Right hindlimb (tissue), 1 donor: Measurements from ENCODE around the gene TOP3A.
"Not testable (repeated sequence)": the region's sequence is repeated elsewhere in the genome, so short reads cannot be mapped to it uniquely, and the experiment has no call there.

Source experiments
- DNase-seq: peaks from one replicate; pipeline ENCODE4 v3.0.0-alpha.2; 2018

Gene TOP3A, protein sequence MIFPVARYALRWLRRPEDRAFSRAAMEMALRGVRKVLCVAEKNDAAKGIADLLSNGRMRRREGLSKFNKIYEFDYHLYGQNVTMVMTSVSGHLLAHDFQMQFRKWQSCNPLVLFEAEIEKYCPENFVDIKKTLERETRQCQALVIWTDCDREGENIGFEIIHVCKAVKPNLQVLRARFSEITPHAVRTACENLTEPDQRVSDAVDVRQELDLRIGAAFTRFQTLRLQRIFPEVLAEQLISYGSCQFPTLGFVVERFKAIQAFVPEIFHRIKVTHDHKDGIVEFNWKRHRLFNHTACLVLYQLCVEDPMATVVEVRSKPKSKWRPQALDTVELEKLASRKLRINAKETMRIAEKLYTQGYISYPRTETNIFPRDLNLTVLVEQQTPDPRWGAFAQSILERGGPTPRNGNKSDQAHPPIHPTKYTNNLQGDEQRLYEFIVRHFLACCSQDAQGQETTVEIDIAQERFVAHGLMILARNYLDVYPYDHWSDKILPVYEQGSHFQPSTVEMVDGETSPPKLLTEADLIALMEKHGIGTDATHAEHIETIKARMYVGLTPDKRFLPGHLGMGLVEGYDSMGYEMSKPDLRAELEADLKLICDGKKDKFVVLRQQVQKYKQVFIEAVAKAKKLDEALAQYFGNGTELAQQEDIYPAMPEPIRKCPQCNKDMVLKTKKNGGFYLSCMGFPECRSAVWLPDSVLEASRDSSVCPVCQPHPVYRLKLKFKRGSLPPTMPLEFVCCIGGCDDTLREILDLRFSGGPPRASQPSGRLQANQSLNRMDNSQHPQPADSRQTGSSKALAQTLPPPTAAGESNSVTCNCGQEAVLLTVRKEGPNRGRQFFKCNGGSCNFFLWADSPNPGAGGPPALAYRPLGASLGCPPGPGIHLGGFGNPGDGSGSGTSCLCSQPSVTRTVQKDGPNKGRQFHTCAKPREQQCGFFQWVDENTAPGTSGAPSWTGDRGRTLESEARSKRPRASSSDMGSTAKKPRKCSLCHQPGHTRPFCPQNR

DNA sequence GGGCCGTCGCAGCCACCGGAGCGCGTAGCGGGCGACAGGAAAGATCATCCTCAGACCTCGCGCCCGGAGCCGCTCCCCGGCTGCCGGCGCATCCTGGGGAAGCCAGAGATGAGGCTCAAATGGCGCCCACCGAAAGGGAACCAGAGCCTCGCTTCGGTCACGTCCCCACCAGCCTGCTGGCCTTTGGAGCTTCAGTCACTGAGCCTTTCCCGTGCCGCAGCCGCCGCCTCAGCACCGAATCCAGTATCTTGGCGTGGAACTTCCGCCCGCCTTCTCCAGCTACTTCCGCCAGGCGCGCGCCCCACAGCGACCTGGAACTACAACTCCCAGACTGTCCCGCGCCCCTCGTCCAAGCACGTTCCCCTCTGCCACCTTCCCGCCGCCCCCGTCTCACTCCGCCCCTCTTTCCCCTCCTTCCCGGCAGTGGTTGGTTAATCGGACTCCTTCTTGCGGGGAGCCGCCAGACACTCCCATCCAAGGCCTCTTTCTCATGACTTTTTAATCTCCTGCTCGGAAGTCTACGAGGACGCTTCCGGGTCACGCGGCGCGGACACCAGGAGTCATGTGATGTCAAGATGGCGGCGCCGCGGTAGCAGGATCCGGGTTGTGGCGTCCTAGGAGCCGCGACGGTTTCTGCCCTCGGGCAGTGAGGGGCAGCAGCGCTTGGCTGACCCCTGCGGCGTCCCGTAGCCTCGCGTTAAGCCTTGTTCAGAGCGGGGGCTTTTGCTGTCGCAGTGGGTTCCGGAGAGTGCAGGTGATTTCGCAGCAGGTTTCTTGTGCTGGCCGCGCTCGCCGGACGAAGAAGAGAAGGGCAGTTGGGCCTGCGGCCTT is at the start of gene TOP3A, which contains the start of gene SMCR8:
TOP3A (minus strand) TSS at position 264 of the 831 bp plus-strand sequence; CDS start at position 48, 216 bp downstream.
SMCR8 (plus strand) TSS at position 563 of the 831 bp plus-strand sequence. CDS start 497 bp downstream, outside the sequence.
- DNase-seq, result peak; percentile 100

DNA sequence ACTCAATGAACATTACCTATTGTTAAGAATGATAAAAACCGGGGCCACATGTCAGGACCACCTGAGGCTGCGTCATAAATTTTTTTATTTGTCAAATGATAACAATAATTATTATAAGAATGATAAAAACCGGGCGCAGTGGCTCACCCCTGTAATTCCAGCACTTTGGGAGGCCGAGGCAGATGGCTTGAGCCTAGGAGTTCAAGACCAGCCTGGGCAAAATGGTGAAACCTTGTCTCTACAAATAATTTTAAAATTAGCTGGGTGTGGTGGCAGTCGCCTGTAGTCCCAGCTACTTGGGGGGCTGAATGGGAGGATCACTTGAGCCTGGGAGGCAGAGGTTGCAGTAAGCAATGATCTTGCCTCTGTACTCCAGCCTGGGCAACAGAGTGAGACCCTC is 49.4 kb upstream of the TOP3A start:
- DNase-seq, result no peak

DNA sequence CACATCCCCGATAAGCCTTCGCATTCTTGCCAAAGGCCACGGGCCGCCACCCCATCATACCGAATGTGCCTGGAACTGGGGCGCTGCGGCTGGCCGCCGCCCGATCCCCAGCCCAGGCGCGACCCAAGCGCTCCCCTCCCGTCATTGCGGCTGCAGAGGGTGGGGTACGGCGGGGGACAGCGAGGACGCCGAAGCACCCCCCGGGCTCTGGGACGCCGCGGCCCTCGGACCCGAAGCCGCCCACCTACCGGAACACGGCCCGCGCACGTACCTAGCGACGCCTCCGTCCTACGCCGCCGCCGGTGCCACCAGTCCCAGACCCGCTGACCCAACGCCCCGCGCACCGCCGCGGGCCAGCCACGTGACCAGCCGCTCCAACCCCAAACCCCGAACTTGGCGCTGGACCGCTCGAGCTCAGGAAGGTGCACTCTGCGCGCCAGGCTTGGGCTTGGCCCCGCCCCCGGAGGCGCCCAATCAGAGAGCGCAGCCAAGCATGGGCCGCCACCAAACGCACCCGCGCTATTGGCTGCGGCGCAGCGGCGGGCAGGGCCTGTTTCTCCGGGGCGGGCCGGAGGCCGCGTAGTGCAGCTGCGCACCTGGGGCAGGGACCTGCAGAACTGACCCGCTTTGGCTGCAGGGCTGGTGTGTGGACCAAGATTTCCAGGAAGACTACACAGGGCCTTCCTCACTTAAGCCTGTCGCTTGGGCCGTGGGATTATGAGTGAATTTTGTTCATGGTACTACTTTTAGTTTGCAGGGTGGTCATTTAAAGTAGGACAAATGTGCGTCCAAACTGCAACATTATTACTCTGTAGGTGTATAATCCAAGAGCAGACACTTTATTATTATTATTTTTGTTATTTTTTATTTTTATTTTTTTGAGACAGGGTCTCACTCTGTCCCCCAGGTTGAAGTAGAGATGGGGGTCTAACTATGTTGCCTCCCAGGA is 48.6 kb upstream of the TOP3A start, which contains the start of gene SHMT1:
SHMT1 (minus strand) TSS at position 450 of the 949 bp plus-strand sequence. CDS start 7,569 bp downstream, outside the sequence.
- DNase-seq, result peak; percentile 94

DNA sequence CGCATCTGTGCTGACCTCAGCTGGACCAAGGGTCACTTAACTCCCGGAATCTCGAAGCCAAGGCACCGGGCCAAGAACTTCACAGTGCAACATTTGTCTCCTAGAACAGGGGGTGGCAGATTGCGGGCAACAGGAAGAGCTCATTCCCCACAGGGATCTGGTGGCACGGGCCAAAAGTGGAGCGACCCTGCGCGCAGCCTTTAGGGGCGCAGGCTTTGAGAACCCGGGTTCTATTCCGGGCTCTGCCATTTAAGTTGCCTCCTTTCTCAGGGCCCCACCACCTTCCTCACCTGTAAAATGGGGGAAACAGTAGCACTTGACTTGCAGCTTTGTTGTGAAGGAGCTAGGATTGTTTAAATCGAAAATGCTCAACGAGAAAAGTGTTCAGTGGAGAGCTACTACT is 47.9 kb upstream of the TOP3A start:
- DNase-seq, result peak; percentile 57

DNA sequence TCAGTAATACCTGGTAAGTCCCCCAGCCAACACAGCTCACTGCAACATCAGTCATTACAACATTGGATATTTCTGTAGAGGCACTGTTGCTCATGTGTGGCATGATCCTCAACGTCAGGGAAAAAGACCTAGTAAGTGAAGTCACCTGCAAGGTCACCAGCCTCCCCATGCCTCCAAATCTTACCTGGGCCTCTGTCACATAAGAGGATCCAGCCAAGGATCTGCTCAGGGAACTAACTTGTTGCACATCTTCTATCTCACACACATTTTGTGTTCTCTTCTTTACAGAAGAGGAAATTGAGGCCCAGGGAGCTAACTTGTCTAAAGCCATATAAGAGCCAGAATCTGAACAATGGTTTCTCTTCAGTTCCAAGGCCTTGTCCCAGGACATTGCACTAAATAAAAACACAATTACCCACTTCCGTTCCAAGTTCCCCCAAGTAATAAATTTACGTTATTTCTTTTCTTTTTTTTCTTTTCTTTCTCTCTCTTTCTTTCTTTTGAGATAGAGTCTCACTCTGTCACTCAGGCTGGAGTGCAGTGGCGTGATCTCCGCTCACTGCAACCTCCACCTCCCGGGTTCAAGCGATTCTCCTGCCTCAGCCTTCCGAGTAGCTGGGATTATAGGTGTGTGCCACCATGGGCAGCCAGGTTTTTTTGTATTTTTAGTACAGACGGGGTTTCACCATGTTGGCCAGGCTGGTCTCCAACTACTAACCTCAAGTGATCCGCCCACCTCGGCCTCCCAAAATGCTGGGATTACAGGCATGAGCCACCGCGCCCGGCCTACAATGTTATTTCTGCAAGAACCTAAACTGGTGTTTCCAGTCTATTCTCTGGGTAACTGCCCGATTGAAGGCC is 47.3 kb upstream of the TOP3A start:
- no peak for DNase-seq

DNA sequence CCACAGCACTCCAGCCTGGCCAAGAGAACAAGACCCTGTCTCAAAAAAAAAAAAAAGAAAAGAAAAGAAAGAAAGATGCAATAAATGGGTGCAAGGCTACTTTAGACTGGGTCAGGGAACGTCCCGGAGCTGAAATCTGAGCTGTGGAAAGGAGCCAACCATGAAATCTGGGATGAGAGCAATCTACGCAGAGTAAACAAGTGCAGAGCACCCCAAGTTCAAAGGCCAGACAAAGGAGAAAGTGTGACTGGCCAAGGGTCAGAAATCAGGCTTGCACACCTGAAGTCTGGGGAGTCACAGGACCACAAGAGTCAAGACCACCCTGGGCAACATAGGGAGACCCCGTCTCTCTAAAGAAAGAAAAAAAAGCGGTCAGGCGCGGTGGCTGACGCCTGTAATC is 45.7 kb upstream of the TOP3A start:
- no peak for DNase-seq

DNA sequence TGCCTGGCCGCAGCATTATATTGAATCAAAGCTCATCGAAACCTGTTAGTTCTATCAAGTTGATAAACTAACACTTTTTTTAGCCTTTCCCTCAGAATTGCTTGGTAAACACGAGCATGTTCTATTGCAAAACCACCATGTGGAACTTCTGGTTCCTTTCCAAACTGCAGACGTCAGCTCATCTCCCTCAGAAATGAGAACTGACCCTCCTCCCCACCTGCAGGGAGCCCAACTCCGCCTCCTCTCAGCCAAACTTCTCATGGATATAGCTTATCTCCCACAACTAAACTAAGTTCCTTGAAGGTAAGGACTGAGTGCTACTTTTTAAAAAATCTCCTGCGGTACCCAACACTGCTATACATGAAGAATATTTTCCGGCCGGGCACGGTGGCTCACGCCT is 41.8 kb upstream of the TOP3A start:
- no peak for DNase-seq

DNA sequence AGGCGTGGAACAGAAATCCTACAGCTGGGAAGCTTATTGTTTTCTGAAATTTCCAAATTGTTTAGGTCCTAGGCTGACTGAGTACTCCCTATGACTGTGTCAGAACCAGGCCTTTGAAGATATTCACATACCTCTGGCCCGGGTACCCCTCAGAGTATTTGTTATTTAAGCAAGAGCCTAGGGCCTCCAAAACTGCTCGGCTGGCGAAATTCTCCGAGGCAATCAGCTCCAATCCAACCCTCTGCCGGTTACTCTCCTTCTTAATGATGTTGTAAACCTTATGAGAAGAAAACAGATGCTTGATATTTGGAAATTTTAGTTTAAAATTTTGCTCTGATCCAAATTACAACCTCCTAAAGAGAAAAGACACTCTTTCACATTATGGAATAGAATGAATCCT is 38.7 kb upstream of the TOP3A start:
- DNase-seq, result no peak

DNA sequence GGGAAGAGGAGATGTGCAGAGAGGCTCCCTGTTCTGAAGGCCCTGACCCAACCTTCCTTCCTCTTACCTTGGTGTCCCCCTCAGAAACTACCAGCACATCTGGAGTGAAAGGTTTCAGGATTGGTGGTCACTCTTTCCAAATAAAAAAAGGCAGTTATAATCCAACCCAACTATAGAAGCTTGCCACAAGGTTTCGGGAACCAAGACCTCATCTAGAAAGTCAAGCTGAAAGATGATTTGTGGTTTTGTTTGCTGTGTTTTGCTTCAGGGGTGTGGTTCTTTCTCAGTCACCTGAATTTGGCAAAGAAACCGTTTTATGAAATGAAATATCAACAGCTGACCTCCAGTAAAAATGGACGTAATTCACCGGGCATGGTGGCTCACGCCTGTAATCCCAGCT is 29.2 kb upstream of the TOP3A start:
- DNase-seq, result no peak

DNA sequence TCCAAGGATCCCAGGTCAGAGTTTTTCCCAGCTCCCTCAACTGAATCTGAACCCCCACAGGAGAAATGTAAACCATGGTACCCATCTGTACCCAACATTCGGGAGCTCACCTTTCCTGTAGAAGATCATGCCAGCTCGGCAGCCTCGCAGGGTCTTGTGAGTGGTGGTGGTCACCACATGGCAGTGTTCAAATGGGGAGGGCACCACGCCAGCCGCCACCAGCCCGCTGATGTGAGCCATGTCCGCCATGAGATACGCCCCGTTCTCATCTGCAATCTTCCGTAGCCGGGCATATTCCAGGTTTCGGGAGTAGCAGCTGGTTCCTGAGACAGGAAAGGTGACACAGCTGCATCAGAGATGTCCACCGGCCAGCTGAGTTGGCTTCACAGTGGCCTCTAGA is 25.1 kb upstream of the TOP3A start:
- DNase-seq, result no peak

DNA sequence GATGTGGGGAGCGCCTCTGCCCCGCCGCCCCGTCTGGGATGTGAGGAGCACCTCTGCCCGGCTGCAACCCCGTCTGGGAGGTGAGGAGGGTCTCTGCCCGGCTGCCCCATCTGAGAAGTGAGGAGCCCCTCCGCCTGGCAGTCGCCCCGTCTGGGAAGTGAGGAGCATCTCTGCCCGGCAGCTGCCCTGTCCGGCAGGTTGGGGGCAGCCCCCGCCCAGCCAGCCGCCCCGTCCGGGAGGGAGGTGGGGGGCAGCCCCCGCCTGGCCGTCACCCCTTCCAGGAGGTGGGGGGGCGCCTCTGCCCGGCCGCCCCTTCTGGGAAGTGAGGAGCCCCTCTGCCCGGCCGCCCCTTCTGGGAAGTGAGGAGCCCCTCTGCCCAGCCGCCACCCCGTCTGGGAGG is 23.4 kb upstream of the TOP3A start:
- DNase-seq, result not testable (repeated sequence)

DNA sequence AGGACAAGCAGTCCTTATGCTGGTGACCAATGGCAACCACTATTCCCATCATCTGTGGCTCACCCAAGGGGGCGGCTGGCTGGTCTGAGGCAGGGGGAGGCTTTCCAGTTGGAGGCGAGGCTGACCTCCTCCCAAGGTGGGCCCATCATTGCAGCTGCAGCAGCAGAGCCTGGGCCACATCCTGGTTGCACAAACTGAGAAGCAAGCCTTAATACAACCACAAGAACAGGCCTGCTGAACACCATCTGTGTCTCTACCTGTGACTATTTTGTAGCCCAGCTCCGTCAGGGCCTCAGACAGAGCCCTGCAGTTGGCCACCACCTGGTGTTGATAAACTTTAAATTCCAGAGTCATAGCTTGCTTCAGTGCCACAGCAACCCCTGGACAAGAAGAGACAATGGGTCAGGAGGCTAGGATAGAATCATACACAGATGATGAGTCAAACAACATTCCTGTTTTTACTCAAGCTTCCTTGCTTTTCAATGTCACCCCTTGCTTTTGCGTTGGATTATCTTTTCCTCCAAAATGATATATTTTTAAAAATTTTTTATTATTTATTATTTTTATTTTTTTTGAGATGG is 18.2 kb upstream of the TOP3A start:
- no peak for DNase-seq

DNA sequence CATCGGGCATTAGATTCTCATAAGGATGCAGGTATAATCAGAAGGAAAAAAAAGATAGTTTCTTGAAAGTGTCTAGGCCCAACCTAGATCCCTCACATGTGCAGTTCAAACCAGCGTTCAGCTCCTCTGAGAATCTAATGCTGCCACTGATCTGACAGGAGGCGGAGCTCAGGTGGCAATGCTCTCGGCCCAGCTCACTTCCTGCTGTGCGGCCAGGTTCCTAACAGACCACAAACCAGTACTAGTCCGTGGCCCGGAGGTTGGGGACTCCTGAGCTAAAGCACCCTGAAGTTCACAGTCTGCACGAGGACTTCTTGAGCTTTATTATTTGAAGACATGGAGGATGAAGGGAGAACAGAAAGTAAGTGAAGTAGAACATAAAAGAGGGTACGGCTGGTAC is 17.1 kb upstream of the TOP3A start:
- DNase-seq, result no peak

DNA sequence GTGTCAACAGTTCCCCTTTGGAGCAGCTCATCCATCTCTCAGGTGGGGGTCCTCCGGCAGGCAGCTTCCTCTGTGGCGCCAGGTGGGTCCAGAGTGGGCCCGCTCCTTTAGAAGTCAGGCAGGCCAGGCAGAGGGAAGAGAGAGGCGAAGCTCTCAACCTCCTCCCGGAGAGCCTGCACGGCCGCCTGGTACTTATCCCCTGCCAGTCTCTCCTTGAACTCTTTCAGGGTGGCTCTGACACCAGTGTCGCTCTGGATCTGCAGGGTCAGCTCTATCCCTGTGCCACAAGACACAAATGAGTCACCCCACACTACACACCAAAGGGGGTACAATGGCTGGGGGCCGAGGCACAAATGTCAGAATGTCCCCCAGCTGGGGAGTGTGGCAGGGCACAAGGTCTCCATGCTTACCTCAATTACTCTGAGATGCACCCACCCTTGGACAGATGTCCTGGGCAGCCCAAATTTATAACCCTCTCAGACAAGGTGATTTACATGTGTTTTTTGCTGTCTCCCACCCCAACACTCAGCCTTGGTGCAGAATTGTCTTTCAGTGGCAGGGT is 13.9 kb upstream of the TOP3A start:
- no peak for DNase-seq

DNA sequence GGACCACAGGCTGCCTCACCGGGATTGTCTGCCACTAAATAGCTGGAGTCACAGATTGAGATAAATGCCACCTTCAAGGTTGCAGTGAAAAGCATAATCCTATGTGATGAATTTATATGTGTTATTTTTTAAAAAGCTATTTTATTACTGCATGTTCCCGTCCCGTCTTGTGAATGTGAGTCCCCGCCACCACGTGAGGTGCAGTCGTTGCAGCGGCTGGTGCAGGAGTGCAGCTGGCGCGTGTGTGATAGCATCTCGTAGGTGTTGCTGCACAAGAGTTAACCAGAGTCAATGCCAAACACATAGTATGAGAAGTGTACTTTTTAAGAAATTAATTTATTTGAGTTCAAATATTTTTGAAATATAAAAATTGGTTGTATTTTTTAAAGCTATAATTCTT is 12.8 kb upstream of the TOP3A start:
- no peak for DNase-seq

DNA sequence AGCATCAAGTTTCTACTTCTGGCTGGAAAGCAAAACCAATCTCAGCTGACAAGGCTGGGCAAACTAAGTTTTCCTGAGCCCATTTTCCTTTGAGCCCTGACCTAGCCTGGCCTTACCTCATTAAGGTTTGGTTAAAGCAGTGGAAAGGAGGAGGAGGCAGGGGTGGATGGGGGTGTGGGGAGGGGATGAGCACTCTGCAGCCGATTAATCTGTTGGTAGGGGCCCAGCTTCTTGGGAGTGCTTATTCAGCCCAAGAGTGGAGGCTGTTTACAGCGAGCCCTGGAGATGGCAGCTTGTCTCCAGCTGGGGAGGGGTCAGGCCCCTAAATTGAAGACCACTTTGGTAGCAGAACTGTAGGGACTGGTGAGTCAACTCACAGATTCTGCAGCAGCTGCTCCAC is 12.3 kb upstream of the TOP3A start:
- DNase-seq, result no peak

DNA sequence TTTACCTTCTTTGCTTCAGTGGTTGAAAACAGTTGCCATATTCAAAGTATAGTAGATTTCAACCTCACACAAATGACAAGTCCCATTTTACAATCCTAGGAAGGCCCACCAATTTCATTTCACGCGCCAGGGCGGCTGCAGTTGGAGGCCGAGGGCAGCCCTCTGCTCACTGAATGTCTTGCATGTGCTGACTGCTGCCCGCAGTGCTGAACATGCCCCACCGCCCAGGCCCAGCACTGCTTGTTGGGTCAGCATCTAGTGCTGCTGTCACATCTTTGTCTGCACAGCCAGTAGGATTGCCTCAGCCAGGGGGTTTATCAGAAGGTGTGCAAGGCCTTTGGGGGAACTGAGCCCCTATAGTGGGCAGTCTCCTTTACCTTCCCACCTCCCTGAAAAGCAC is 11.8 kb upstream of the TOP3A start:
- no peak for DNase-seq

DNA sequence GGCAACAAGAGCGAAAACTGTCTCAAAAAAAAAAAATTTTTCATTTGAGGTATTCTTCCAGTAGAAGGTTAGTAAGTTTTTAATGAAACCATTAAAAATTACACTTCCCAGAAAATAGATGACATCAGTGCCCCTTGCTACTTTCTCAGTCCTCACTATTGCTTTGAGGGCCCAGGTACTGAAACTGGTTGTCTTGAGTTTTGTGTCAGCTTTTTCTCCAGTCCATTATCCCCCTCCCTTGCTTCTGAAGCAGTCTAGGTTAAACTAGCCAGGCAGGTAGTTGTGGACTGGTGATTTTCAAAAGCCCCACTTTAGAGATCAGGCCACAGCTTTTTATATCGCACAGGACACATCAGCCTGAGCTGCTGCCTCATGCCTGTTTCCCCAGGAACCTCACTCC is 11.2 kb upstream of the TOP3A start:
- DNase-seq, result no peak
